Measurements from ENCODE around the gene U2AF2.

The U2AF2 gene

DNA sequence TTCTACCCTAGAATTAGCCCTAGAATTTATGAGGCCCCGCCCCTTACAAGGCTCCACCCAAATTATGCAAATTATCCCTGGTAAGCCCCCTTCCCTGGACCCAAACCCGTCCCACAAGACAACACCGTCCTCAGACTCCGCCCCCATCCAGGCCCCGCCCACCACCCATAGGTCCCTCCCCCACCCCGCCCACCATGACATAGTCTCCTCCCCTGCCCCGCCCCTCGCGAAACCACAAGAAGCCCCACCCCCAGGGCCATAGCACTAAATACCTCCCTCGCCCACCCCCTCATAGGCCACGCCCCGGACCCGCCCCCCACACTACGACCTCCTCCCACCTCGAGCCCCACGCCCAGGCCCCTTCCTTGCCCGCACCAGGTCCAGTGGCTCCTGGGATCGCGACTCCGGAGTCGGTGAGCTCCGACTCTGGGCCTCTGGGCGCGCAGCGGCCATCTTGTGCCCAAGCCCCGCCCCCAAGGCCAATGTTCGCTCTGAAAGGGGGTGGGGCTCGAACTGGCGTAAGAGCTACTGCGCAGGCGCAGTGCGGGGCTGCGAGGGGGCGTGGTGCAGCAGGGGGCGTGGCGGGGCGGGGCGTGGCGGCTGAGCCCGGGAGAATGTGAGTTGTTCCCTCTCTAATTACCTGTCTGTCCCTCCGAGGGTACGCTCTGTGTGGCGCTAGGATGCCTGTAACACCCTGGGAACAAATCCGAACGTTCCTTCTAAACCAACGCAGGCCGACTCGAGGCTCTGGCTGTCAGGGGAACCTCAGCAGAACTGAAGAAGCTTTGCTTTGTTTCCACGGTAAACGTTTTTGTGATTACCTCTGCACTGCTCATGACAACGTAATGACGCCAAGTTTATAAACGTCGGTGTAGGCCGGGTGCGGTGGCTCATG lies 30.5 kb upstream of the U2AF2 start, which contains the start of gene ZNF784:
Gene ZNF784 (minus strand): TSS at position 458 of the 895 bp plus-strand sequence. CDS start 5 bp downstream, at position 453.
- Histone ChIP-seq H3K27ac (peak within 1 kb of the TSS; percentile 95), H3K9me3 (ENCODE audit: control insufficient read depth, low read length) (no peaks in the 10 kb centered on the region), H3K4me1 (no peaks in the 10 kb centered on the region), H3K4me3 (ENCODE audit: low read depth, low read length) (peak within 1 kb of the TSS; percentile 78), H3K4me2 (ENCODE audit: low read length) (peak within 1 kb of the TSS; percentile 67), H3K9ac (no peak within 1 kb of the TSS), H3K36me3 (ENCODE audit: control insufficient read depth, insufficient read depth, low read length) (no peaks in the 10 kb centered on the region), H3K79me2 (no peaks in the 10 kb centered on the region), H3K27me3 (ENCODE audit: control insufficient read depth, insufficient read depth, low read length) (no peaks in the 10 kb centered on the region), H2AFZ (peak within 1 kb of the TSS; percentile 96)
- no peak for TF ChIP-seq CTCF (IDR thresholded peaks at IDR 0.05)

DNA sequence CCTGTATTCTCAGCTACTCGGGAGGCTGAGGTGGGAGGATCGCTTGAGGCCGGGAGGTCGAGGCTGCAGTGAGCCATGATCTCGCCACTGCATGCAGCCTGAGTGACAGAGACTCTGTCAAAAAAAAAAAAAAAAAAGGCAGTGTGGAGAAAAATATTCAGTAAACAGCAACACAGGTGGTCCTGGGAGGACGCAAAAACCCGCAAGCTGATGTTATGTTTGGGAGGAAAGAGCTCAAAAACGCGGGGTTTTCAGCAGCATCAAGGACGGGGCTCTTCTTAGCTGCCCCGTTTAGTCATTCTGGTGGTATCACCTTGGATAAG lies 29.9 kb upstream of the U2AF2 start:
- peak overlapping the region; percentile 67 for H3K4me2 ChIP-seq (ENCODE audit: low read length)
- no peaks in the 10 kb centered on the region for H3K27me3 ChIP-seq (ENCODE audit: control insufficient read depth, insufficient read depth, low read length)
- no peaks in the 10 kb centered on the region for H3K9me3 ChIP-seq (ENCODE audit: control insufficient read depth, low read length)
- no peaks in the 10 kb centered on the region for H3K79me2 ChIP-seq
- H3K4me3 ChIP-seq (ENCODE audit: low read depth, low read length): peak overlapping the region; percentile 78
- peak overlapping the region; percentile 96 for H2AFZ ChIP-seq
- no peak overlapping the region for H3K9ac ChIP-seq
- no peak for TF ChIP-seq CTCF (IDR thresholded peaks at IDR 0.05)
- no peaks in the 10 kb centered on the region for H3K4me1 ChIP-seq
- no peaks in the 10 kb centered on the region for H3K36me3 ChIP-seq (ENCODE audit: control insufficient read depth, insufficient read depth, low read length)
- peak overlapping the region; percentile 95 for H3K27ac ChIP-seq

- Histone ChIP-seq H3K9me3 (ENCODE audit: control insufficient read depth, low read length) (no peaks in the 10 kb centered on the region), H3K9ac (no peak overlapping the region), H3K27ac (no peak overlapping the region), H3K4me3 (ENCODE audit: low read depth, low read length) (no peak overlapping the region), H3K4me1 (peaks cover under 1% of the 10 kb centered on the region), H2AFZ (no peak overlapping the region), H3K36me3 (ENCODE audit: control insufficient read depth, insufficient read depth, low read length) (no peaks in the 10 kb centered on the region), H3K27me3 (ENCODE audit: control insufficient read depth, insufficient read depth, low read length) (no peaks in the 10 kb centered on the region), H3K79me2 (no peaks in the 10 kb centered on the region), H3K4me2 (ENCODE audit: low read length) (no peak overlapping the region)
- TF ChIP-seq CTCF (IDR thresholded peaks at IDR 0.05): no peak
These were observed 28.5 kb upstream of the U2AF2 start for GRCh38 chr19:55626350-55626749.

GRCh38 chr19:55632463-55632834 lies 22.4 kb upstream of the U2AF2 start:
- H3K9ac ChIP-seq: no peak overlapping the region
- peak overlapping the region; percentile 68 for H2AFZ ChIP-seq
- H3K79me2 ChIP-seq: peaks cover 25% of the 10 kb centered on the region
- H3K27me3 ChIP-seq (ENCODE audit: control insufficient read depth, insufficient read depth, low read length): no peaks in the 10 kb centered on the region
- no peaks in the 10 kb centered on the region for H3K9me3 ChIP-seq (ENCODE audit: control insufficient read depth, low read length)
- H3K4me3 ChIP-seq (ENCODE audit: low read depth, low read length): no peak overlapping the region
- H3K4me1 ChIP-seq: peaks cover 16% of the 10 kb centered on the region
- TF ChIP-seq CTCF (IDR thresholded peaks at IDR 0.05): peak; percentile 94
- no peaks in the 10 kb centered on the region for H3K36me3 ChIP-seq (ENCODE audit: control insufficient read depth, insufficient read depth, low read length)
- no peak overlapping the region for H3K4me2 ChIP-seq (ENCODE audit: low read length)
- peak overlapping the region; percentile 40 for H3K27ac ChIP-seq

- Histone ChIP-seq H3K4me1 (peaks cover 20% of the 10 kb centered on the region), H3K27me3 (ENCODE audit: control insufficient read depth, insufficient read depth, low read length) (no peaks in the 10 kb centered on the region), H3K4me2 (ENCODE audit: low read length) (no peak overlapping the region), H3K4me3 (ENCODE audit: low read depth, low read length) (no peak overlapping the region), H3K36me3 (ENCODE audit: control insufficient read depth, insufficient read depth, low read length) (no peaks in the 10 kb centered on the region), H3K9me3 (ENCODE audit: control insufficient read depth, low read length) (no peaks in the 10 kb centered on the region), H3K9ac (no peak overlapping the region), H3K79me2 (peaks cover 28% of the 10 kb centered on the region), H2AFZ (peak overlapping the region; percentile 88), H3K27ac (peak overlapping the region; percentile 100)
- no peak for TF ChIP-seq CTCF (IDR thresholded peaks at IDR 0.05)
These were observed 21.0 kb upstream of the U2AF2 start for GRCh38 chr19:55633861-55634260.
